ENCODE results near the gene TLK2.

Gene TLK2

DNA sequence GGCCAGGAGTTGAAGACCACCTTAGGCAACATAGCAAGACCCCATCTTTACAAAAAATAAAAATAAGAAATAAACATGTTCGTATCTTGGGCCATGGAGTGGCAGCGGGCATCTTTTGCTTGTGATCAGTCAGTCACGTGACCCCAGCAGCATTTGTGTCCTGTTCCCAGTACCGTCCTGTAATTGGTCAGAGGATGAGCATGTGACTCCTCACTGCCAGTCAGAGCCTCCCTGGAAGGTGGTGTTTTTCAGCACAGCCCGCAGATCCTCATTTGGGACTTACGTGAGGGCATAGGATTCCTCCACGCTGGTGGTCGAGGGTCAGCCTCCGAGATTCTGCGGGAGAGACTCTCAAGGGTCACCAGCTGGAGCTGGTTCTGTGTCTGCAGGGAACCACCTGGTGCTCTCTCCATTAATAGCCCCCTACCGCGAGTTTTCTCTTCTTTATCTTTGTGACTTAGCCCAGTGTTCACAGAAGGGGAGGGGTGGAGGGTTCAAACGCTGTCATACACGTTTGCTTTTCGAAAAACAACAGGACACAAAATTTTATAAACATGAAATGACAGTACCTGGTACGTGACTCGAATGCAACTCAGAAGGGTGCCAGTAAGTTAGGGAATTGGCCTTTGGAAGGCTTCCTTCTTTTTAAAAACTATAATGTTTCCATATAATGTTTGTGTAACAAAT lies 166.0 kb downstream of the TLK2 start:
- H2AFZ ChIP-seq (ENCODE audit: low read depth, low read length): no peak overlapping the region
- ATAC-seq (ENCODE audit: insufficient read depth, low read depth): no peak
- no peaks in the 10 kb centered on the region for H3K36me3 ChIP-seq (ENCODE audit: insufficient read depth, low read length)

DNA sequence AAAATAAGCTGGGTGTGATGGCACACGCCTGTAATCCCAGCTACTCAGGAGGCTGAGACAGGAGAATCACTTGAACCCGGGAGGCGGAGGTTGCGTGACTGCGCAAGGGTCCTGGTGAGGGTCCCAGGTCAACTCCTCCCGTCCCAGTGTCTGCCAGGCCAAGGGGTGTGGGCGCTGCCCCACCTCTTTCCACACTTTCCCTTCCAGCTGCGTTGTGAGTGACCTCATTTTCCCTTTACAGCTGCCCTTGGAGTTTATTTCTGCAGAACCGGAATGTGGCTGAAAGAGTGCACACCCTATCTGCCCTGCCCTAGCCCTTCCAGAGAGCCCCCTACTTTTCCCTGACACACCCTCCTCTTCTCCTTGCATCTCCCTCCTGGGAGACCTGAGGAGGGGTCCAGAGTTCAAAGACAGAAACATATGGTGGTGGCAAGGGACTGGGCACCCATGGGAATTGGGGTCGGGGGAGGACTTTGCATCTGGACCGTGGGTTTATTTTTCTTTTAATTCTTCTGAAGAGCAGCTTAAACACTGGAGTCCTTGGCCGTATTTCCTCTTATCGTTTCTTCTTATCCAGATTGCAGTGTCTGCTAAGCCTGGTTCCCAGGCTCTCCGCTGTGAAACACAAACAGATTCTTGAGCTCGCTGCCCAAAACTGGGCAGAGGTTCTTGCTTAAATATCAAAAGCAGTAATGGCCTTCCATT lies 169.8 kb downstream of the TLK2 start:
- no peak overlapping the region for H3K27ac ChIP-seq (ENCODE audit: low read length)
- H3K36me3 ChIP-seq (ENCODE audit: insufficient read depth, low read length): no peaks in the 10 kb centered on the region
- no peak overlapping the region for H2AFZ ChIP-seq (ENCODE audit: low read depth, low read length)
- no peak for TF ChIP-seq EZH2 (IDR thresholded peaks at IDR 0.05; ENCODE audit: borderline replicate concordance, low read depth, low read length, severe bottlenecking)
- TF ChIP-seq, protein P1, sequence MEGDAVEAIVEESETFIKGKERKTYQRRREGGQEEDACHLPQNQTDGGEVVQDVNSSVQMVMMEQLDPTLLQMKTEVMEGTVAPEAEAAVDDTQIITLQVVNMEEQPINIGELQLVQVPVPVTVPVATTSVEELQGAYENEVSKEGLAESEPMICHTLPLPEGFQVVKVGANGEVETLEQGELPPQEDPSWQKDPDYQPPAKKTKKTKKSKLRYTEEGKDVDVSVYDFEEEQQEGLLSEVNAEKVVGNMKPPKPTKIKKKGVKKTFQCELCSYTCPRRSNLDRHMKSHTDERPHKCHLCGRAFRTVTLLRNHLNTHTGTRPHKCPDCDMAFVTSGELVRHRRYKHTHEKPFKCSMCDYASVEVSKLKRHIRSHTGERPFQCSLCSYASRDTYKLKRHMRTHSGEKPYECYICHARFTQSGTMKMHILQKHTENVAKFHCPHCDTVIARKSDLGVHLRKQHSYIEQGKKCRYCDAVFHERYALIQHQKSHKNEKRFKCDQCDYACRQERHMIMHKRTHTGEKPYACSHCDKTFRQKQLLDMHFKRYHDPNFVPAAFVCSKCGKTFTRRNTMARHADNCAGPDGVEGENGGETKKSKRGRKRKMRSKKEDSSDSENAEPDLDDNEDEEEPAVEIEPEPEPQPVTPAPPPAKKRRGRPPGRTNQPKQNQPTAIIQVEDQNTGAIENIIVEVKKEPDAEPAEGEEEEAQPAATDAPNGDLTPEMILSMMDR (IDR thresholded peaks at IDR 0.05; ENCODE audit: borderline replicate concordance, extremely low read depth, low read length, poor library complexity, severe bottlenecking): no peak
- H3K27me3 ChIP-seq (ENCODE audit: insufficient read depth, low read length, poor library complexity): no peaks in the 10 kb centered on the region
- no peak overlapping the region for H3K9ac ChIP-seq (ENCODE audit: low read depth, low read length)
- H3K4me1 ChIP-seq (ENCODE audit: insufficient read depth, low read length): peaks cover 14% of the 10 kb centered on the region
- no peaks in the 10 kb centered on the region for H3K9me3 ChIP-seq (ENCODE audit: insufficient read depth, low read length, severe bottlenecking)
- no peak overlapping the region for H3K4me2 ChIP-seq (ENCODE audit: insufficient read depth, low read length)
- ATAC-seq (ENCODE audit: insufficient read depth, low read depth) (no peak), DNase-seq (no peak)
- H3K4me3 ChIP-seq (ENCODE audit: low read depth in 1 of 2, low read length in 2 of 2): no peak overlapping the region
- no peaks in the 10 kb centered on the region for H4K20me1 ChIP-seq (ENCODE audit: insufficient read depth, low read length)
- H3K79me2 ChIP-seq (ENCODE audit: insufficient read depth, low read length): no peaks in the 10 kb centered on the region

More for the DNA sequence above, 166.0 kb downstream of the TLK2 start:
- no peak for TF ChIP-seq EZH2 (IDR thresholded peaks at IDR 0.05; ENCODE audit: borderline replicate concordance, low read depth, low read length, severe bottlenecking)
- TF ChIP-seq, protein P1 (IDR thresholded peaks at IDR 0.05; ENCODE audit: borderline replicate concordance, extremely low read depth, low read length, poor library complexity, severe bottlenecking): no peak
- Histone ChIP-seq H3K4me1 (ENCODE audit: insufficient read depth, low read length) (no peaks in the 10 kb centered on the region), H3K27me3 (ENCODE audit: insufficient read depth, low read length, poor library complexity) (no peaks in the 10 kb centered on the region), H3K79me2 (ENCODE audit: insufficient read depth, low read length) (no peaks in the 10 kb centered on the region), H3K4me3 (ENCODE audit: low read depth in 1 of 2, low read length in 2 of 2) (no peak overlapping the region), H3K9ac (ENCODE audit: low read depth, low read length) (no peak overlapping the region), H3K27ac (ENCODE audit: low read length) (no peak overlapping the region), H3K9me3 (ENCODE audit: insufficient read depth, low read length, severe bottlenecking) (no peaks in the 10 kb centered on the region), H3K4me2 (ENCODE audit: insufficient read depth, low read length) (no peak overlapping the region), H4K20me1 (ENCODE audit: insufficient read depth, low read length) (no peaks in the 10 kb centered on the region)
- no peak for DNase-seq

DNA sequence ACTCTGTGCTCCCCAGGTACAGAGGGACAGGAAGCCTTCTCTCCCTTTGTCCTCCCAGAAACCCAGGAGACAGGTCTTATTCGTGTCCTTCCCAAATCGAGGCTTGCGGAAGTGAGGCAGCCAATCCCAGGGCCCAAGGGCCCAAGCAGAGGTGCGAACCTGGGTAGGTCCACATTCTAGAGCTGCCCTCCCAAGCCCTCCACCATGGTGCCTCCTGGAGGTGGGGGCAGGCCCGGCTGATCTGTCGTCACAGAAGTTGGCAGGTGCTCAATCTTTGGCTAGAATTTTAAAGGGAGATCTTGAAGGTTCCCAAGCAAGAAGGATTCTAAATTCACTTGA lies 170.3 kb downstream of the TLK2 start:
- TF ChIP-seq EZH2 (IDR thresholded peaks at IDR 0.05; ENCODE audit: borderline replicate concordance, low read depth, low read length, severe bottlenecking): no peak
- TF ChIP-seq, protein P1 (IDR thresholded peaks at IDR 0.05; ENCODE audit: borderline replicate concordance, extremely low read depth, low read length, poor library complexity, severe bottlenecking): no peak
- H3K9me3 ChIP-seq (ENCODE audit: insufficient read depth, low read length, severe bottlenecking): no peaks in the 10 kb centered on the region
- ATAC-seq (ENCODE audit: insufficient read depth, low read depth) (no peak), DNase-seq (no peak)
- H3K9ac ChIP-seq (ENCODE audit: low read depth, low read length): no peak overlapping the region
- H3K27me3 ChIP-seq (ENCODE audit: insufficient read depth, low read length, poor library complexity): no peaks in the 10 kb centered on the region
- H3K79me2 ChIP-seq (ENCODE audit: insufficient read depth, low read length): no peaks in the 10 kb centered on the region
- peaks cover 17% of the 10 kb centered on the region for H3K4me1 ChIP-seq (ENCODE audit: insufficient read depth, low read length)
- no peaks in the 10 kb centered on the region for H3K36me3 ChIP-seq (ENCODE audit: insufficient read depth, low read length)
- no peaks in the 10 kb centered on the region for H4K20me1 ChIP-seq (ENCODE audit: insufficient read depth, low read length)
- no peak overlapping the region for H3K27ac ChIP-seq (ENCODE audit: low read length)
- no peak overlapping the region for H2AFZ ChIP-seq (ENCODE audit: low read depth, low read length)
- no peak overlapping the region for H3K4me3 ChIP-seq (ENCODE audit: low read depth in 1 of 2, low read length in 2 of 2)
- H3K4me2 ChIP-seq (ENCODE audit: insufficient read depth, low read length): no peak overlapping the region
